GM12878 (cell line): ENCODE measurements around the gene FBXL7. TPM values are rescaled to one million over a fixed set of nuclear protein-coding genes. Genes with fewer than 3 reads are reported as not detected.

Experiments used
- ATAC-seq: fragments of 200-7000 bp; cut with Tn5 transposase; 3 replicates; pipeline ENCODE4 v1.9.1; 2020; ENCODE audit warnings: mild to moderate bottlenecking, moderate library complexity
- BruUV-seq: library from RNA; stranded (reverse); fragments of 400-500 nt; replicated peaks from 2 replicates; lab custom pipeline; 2021; lab: Mats Ljungman, UMichigan
- CTCF ChIA-PET: fragments of 300-600 bp; sonication (Branson Sonifier 250); formaldehyde crosslinking; extraction: SDS; loops from one replicate; lab custom pipeline; 2021; ENCODE audit warnings: inconsistent platforms; lab: Yijun Ruan, JAX
- POLR2A ChIA-PET: fragments of 350-600 bp; formaldehyde crosslinking; extraction: SDS; loops from one replicate; lab custom pipeline; 2021; ENCODE audit warnings: inconsistent platforms; lab: Charles Lee
- RAD21 ChIA-PET: fragments of 300-600 bp; sonication (Branson Sonifier 250); formaldehyde crosslinking; loops from one replicate; lab custom pipeline; 2023; ENCODE audit warnings: antibody characterized with exemption; ENCODE audit not compliant: unreplicated experiment; lab: Charles Lee
- SMC1A ChIA-PET: fragments of 300-600 bp; sonication (Branson Sonifier 250); formaldehyde crosslinking; loops from one replicate; lab custom pipeline; 2023; ENCODE audit not compliant: unreplicated experiment, uncharacterized antibody; lab: Charles Lee
- DNase-seq: peaks from one replicate; pipeline ENCODE4 v3.0.0-alpha.2; 2011; ENCODE audit warnings: low read depth, low spot score
- FAIRE-seq: peaks from 3 replicates; lab custom pipeline; 2011; peaks lifted over from hg19 to GRCh38; lab: Jason Lieb, UNC
- H2AFZ ChIP-seq: 2 replicates; pipeline ENCODE4 v1.6.0; 2011; ENCODE audit warnings: low read depth, low read length, control low read depth; ENCODE audit not compliant: control insufficient read depth
- H3K27ac ChIP-seq: 2 replicates; pipeline ENCODE4 v1.5.1; 2011; ENCODE audit warnings: control low read depth; ENCODE audit not compliant: control insufficient read depth, insufficient read depth
- H3K27me3 ChIP-seq, 2 experiments: replicated peaks in 1 of 2; 2 replicates each; pipeline versions ENCODE4 v1.6.0 to v1.6.1; 2011; ENCODE audit warnings: low read length in 1 of 2; ENCODE audit not compliant: control insufficient read depth in 2 of 2, insufficient read depth in 2 of 2
- H3K36me3 ChIP-seq, 2 experiments: 2 replicates each; pipeline ENCODE4 v1.5.1; 2011; ENCODE audit warnings: low read length in 1 of 2; ENCODE audit not compliant: control insufficient read depth in 2 of 2, insufficient read depth in 2 of 2
- H3K4me1 ChIP-seq: 2 replicates; pipeline ENCODE4 v1.6.1; 2011; ENCODE audit warnings: mild to moderate bottlenecking, low read length, moderate library complexity, mixed read lengths; ENCODE audit not compliant: control insufficient read depth, insufficient read depth
- H3K4me2 ChIP-seq: 2 replicates; pipeline ENCODE4 v1.6.0; 2011; ENCODE audit warnings: control low read depth; ENCODE audit not compliant: control insufficient read depth, insufficient read depth
- H3K4me3 ChIP-seq: fragments of 200-600 bp; sonication (generic); 2 replicates; pipeline ENCODE4 v1.5.1; 2016
- H3K79me2 ChIP-seq: 2 replicates; pipeline ENCODE4 v1.6.0; 2011; ENCODE audit warnings: low read length; ENCODE audit not compliant: control insufficient read depth, insufficient read depth
- H3K9ac ChIP-seq: 2 replicates; pipeline ENCODE4 v1.8.0; 2011; ENCODE audit warnings: low read length, control low read depth, mixed read lengths; ENCODE audit not compliant: control insufficient read depth, insufficient read depth
- H3K9me3 ChIP-seq: replicated peaks from 3 replicates; pipeline ENCODE4 v1.5.1; 2011; ENCODE audit warnings: mild to moderate bottlenecking, low read length; ENCODE audit not compliant: control insufficient read depth, insufficient read depth
- H4K20me1 ChIP-seq: 2 replicates; pipeline ENCODE4 v1.6.0; 2011; ENCODE audit not compliant: control insufficient read depth, insufficient read depth
- CEBPB ChIP-seq, 2 experiments: fragments of 150-350 bp in 1 of 2; IDR thresholded peaks; 2 replicates each; pipeline ENCODE4 v1.6.1; 2012 to 2014; ENCODE audit warnings: low read depth in 2 of 2, low read length in 2 of 2, borderline replicate concordance in 1 of 2, inconsistent platforms in 1 of 2
- EP300 ChIP-seq, 2 experiments: fragments of 150-350 bp in 1 of 2; IDR thresholded peaks; 2 replicates each; pipeline ENCODE4 v1.6.1; 2011 to 2012; ENCODE audit warnings: low read depth in 2 of 2, low read length in 2 of 2, borderline replicate concordance in 1 of 2, improper control_type of control experiment in 1 of 2, inconsistent platforms in 1 of 2; ENCODE audit not compliant: control insufficient read depth in 1 of 2
- ETV6 ChIP-seq, 2 experiments: fragments of 450-650 bp in 1 of 2; IDR thresholded peaks in 1 of 2; conservative IDR thresholded peaks in 1 of 2; 2 replicates each; pipeline ENCODE4 v1.6.1; 2014; ENCODE audit warnings: antibody characterized with exemption in 1 of 2, borderline replicate concordance in 1 of 2, low read depth in 1 of 2, mild to moderate bottlenecking in 1 of 2, moderate library complexity in 1 of 2
- LARP7 ChIP-seq: fragments of 450-650 bp; IDR thresholded peaks from 2 replicates; pipeline ENCODE4 v1.6.1; 2017; ENCODE audit warnings: mild to moderate bottlenecking
- PML ChIP-seq: IDR thresholded peaks from 2 replicates; pipeline ENCODE4 v1.6.1; 2012; ENCODE audit warnings: low read length, inconsistent platforms
- SUPT20H ChIP-seq: IDR thresholded peaks from 2 replicates; pipeline ENCODE4 v1.6.1; 2011; ENCODE audit warnings: low read depth, mild to moderate bottlenecking, low read length, moderate library complexity, borderline replicate concordance; ENCODE audit not compliant: control insufficient read depth
- TCF12 ChIP-seq: IDR thresholded peaks from 2 replicates; pipeline ENCODE4 v1.6.1; 2011; ENCODE audit warnings: low read depth, mild to moderate bottlenecking, low read length
- ZNF384 ChIP-seq: IDR thresholded peaks from 2 replicates; pipeline ENCODE4 v1.6.1; 2012; ENCODE audit warnings: low read depth, mild to moderate bottlenecking, low read length, improper control_type of control experiment, borderline replicate concordance
- WGBS: methylation state at CpG from one replicate; pipeline ENCODE4 v1.1.6; 2016; ENCODE audit warnings: low lambda C conversion rate; ENCODE audit not compliant: insufficient replicate concordance, insufficient coverage; ENCODE audit errors: missing lambda C conversion rate; 5-methylcytosine and 5-hydroxymethylcytosine counted together
- in situ Hi-C: fragments of 300-500 bp; cut with MboI; formaldehyde crosslinking; loops from 9 replicates; pipeline ENCODE4 v1.14.3; 2018; ENCODE audit warnings: mixed read lengths
- intact Hi-C: fragments of 100-400 bp; cut with micrococcal nuclease; formaldehyde crosslinking; loops from one replicate; pipeline ENCODE4 v1.14.2; 2022; ENCODE audit not compliant: unreplicated experiment
- polyA plus RNA-seq, 11 experiments: library from polyadenylated mRNA; depleted of rRNA in 4 of 11; unstranded in 6 of 11; stranded (reverse) in 5 of 11; fragments of >200 nt; fragmentation: Nextera tagmentation in 4 of 11; fragmentation: Illumina TruSeq in 1 of 11; extraction: Ambion mirVana in 4 of 11; extraction: Trizol in 1 of 11; gene quantifications; 1 replicate in 1 of 11; 2 replicates in 10 of 11; pipeline versions ENCODE4 v1.2.1 to v1.2.3, GENCODE V29; 2011 to 2016; ENCODE audit warnings: inconsistent platforms in 2 of 11, missing spikeins in 2 of 11, low read depth in 1 of 11
- total RNA-seq, 4 experiments: library from RNA; depleted of rRNA in 3 of 4; stranded (reverse); fragments of >200 nt in 3 of 4; fragmentation: Illumina TruSeq in 1 of 4; extraction: Trizol in 1 of 4; gene quantifications; 2 replicates each; pipeline versions ENCODE4 v1.2.1 to v1.2.3, GENCODE V29; 2013 to 2021
- TF ChIP-seq, protein P1 (sequence below): fragments of 450-650 bp; IDR thresholded peaks from 2 replicates; pipeline ENCODE4 v1.6.1; 2017; ENCODE audit warnings: antibody characterized with exemption, mild to moderate bottlenecking, moderate library complexity
- TF ChIP-seq, protein P2 (sequence below): fragments of 450-650 bp; IDR thresholded peaks from 2 replicates; pipeline ENCODE4 v1.6.1; 2018; ENCODE audit warnings: borderline replicate concordance, mild to moderate bottlenecking; ENCODE audit not compliant: partially characterized antibody
- TF ChIP-seq, protein P3 (sequence below): fragments of 450-650 bp; IDR thresholded peaks from 2 replicates; pipeline ENCODE4 v1.6.1; 2017; ENCODE audit warnings: mild to moderate bottlenecking, moderate library complexity
- TF ChIP-seq, protein P4 (sequence below): IDR thresholded peaks from 2 replicates; pipeline ENCODE4 v1.6.1; 2012; ENCODE audit warnings: low read length, inconsistent platforms

Gene FBXL7
- total and polyA plus RNA-seq, 10 of the 15 experiments (the other 5 are each of a cell fraction or from before 2014, with no cell fraction given), result 0.03 to 0.44 (median 0.16) TPM

DNA sequence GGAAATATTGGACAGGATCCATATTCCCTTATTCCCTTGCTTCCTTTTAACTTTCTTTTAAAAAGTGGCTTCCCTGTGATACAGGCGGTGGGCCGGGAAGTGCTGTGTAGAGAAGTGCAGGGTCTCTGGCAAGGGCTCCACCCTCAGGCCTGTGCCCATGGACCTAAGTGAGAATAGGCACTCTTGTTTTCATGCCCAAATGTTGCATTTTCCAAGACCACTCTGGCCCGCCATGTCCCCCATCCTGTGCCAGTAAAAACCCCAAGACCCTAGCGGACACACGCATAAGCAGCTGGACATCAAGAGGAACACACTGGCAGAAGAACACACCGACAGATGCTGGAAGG is 193.4 kb downstream of the FBXL7 start:
- H3K27me3 ChIP-seq, result no peaks in the 10 kb centered on the region
- ChIA-PET CTCF (interaction anchor here (0.6 kb wide), 1 partner anchor 9 kb away, joined by 3 read pairs; no protein-coding TSS in a partner anchor), POLR2A (no interaction called here), RAD21 (no interaction called here), SMC1A (interaction anchor here (0.6 kb wide), 1 partner anchor 492 kb away, joined by 3 read pairs; no protein-coding TSS in a partner anchor)
- no peaks in the 10 kb centered on the region for H3K4me1 ChIP-seq
- intact Hi-C loops, result no loop called here
- H4K20me1 ChIP-seq, result no peaks in the 10 kb centered on the region
- no peak overlapping the region for H3K4me3 ChIP-seq
- no peaks in the 10 kb centered on the region for H3K9me3 ChIP-seq
- no peak for FAIRE-seq
- WGBS, result 53% methylated on average over 6 of the region's 6 CpGs
- ATAC-seq, result no peak
- DNase-seq, result no peak
- H3K79me2 ChIP-seq, result no peaks in the 10 kb centered on the region
- H3K9ac ChIP-seq, result no peak overlapping the region
- H3K4me2 ChIP-seq, result no peak overlapping the region
- no peak overlapping the region for H2AFZ ChIP-seq
- no peaks in the 10 kb centered on the region for H3K36me3 ChIP-seq
- in situ Hi-C loops, result no loop called here
- BruUV-seq, result no TSS peak
- H3K27ac ChIP-seq, result no peak overlapping the region
- TF ChIP-seq, protein P1, sequence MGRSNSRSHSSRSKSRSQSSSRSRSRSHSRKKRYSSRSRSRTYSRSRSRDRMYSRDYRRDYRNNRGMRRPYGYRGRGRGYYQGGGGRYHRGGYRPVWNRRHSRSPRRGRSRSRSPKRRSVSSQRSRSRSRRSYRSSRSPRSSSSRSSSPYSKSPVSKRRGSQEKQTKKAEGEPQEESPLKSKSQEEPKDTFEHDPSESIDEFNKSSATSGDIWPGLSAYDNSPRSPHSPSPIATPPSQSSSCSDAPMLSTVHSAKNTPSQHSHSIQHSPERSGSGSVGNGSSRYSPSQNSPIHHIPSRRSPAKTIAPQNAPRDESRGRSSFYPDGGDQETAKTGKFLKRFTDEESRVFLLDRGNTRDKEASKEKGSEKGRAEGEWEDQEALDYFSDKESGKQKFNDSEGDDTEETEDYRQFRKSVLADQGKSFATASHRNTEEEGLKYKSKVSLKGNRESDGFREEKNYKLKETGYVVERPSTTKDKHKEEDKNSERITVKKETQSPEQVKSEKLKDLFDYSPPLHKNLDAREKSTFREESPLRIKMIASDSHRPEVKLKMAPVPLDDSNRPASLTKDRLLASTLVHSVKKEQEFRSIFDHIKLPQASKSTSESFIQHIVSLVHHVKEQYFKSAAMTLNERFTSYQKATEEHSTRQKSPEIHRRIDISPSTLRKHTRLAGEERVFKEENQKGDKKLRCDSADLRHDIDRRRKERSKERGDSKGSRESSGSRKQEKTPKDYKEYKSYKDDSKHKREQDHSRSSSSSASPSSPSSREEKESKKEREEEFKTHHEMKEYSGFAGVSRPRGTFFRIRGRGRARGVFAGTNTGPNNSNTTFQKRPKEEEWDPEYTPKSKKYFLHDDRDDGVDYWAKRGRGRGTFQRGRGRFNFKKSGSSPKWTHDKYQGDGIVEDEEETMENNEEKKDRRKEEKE, result no peak
- TF ChIP-seq, protein P2, sequence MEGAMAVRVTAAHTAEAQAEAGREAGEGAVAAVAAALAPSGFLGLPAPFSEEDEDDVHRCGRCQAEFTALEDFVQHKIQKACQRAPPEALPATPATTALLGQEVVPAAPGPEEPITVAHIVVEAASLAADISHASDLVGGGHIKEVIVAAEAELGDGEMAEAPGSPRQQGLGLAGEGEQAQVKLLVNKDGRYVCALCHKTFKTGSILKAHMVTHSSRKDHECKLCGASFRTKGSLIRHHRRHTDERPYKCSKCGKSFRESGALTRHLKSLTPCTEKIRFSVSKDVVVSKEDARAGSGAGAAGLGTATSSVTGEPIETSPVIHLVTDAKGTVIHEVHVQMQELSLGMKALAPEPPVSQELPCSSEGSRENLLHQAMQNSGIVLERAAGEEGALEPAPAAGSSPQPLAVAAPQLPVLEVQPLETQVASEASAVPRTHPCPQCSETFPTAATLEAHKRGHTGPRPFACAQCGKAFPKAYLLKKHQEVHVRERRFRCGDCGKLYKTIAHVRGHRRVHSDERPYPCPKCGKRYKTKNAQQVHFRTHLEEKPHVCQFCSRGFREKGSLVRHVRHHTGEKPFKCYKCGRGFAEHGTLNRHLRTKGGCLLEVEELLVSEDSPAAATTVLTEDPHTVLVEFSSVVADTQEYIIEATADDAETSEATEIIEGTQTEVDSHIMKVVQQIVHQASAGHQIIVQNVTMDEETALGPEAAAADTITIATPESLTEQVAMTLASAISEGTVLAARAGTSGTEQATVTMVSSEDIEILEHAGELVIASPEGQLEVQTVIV, result no peak
- TF ChIP-seq EP300 (IDR thresholded peaks at IDR 0.05; ENCODE audit: borderline replicate concordance in 1 of 2, control insufficient read depth in 1 of 2, low read depth in 2 of 2, low read length in 2 of 2), result no peak
- no peak for TF ChIP-seq PML
- no peak for TF ChIP-seq LARP7
- TF ChIP-seq, protein P3, sequence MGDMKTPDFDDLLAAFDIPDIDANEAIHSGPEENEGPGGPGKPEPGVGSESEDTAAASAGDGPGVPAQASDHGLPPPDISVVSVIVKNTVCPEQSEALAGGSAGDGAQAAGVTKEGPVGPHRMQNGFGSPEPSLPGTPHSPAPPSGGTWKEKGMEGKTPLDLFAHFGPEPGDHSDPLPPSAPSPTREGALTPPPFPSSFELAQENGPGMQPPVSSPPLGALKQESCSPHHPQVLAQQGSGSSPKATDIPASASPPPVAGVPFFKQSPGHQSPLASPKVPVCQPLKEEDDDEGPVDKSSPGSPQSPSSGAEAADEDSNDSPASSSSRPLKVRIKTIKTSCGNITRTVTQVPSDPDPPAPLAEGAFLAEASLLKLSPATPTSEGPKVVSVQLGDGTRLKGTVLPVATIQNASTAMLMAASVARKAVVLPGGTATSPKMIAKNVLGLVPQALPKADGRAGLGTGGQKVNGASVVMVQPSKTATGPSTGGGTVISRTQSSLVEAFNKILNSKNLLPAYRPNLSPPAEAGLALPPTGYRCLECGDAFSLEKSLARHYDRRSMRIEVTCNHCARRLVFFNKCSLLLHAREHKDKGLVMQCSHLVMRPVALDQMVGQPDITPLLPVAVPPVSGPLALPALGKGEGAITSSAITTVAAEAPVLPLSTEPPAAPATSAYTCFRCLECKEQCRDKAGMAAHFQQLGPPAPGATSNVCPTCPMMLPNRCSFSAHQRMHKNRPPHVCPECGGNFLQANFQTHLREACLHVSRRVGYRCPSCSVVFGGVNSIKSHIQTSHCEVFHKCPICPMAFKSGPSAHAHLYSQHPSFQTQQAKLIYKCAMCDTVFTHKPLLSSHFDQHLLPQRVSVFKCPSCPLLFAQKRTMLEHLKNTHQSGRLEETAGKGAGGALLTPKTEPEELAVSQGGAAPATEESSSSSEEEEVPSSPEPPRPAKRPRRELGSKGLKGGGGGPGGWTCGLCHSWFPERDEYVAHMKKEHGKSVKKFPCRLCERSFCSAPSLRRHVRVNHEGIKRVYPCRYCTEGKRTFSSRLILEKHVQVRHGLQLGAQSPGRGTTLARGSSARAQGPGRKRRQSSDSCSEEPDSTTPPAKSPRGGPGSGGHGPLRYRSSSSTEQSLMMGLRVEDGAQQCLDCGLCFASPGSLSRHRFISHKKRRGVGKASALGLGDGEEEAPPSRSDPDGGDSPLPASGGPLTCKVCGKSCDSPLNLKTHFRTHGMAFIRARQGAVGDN, result no peak
- TF ChIP-seq CEBPB (IDR thresholded peaks at IDR 0.05; ENCODE audit: borderline replicate concordance in 1 of 2, low read depth in 2 of 2, low read length in 2 of 2), result no peak
- no peak for TF ChIP-seq ZNF384
- no peak for TF ChIP-seq SUPT20H
- TF ChIP-seq, protein P4, sequence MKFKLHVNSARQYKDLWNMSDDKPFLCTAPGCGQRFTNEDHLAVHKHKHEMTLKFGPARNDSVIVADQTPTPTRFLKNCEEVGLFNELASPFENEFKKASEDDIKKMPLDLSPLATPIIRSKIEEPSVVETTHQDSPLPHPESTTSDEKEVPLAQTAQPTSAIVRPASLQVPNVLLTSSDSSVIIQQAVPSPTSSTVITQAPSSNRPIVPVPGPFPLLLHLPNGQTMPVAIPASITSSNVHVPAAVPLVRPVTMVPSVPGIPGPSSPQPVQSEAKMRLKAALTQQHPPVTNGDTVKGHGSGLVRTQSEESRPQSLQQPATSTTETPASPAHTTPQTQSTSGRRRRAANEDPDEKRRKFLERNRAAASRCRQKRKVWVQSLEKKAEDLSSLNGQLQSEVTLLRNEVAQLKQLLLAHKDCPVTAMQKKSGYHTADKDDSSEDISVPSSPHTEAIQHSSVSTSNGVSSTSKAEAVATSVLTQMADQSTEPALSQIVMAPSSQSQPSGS, result no peak
- TF ChIP-seq ETV6 (conservative IDR thresholded peaks at IDR 0.05 in 1 of 2, IDR thresholded peaks at IDR 0.05 in 1 of 2; ENCODE audit: borderline replicate concordance in 1 of 2, low read depth in 1 of 2), result no peak
- no peak for TF ChIP-seq TCF12
